Breast epithelium (tissue), 4 donors: ENCODE results near the gene SORBS1. TPM values are rescaled to one million over a fixed set of nuclear protein-coding genes. Genes with fewer than 3 reads are reported as not detected.
A peak's percentile ranks its signal among the peaks of the same experiment; 100 is the strongest.

Source experiments
- DNase-seq, 2 donors: peaks; one replicate each; pipeline ENCODE4 v3.0.0-alpha.2; 2019; ENCODE audit warnings: low spot score in 2 of 2
- H3K27ac ChIP-seq, 2 donors: fragments of 200-600 bp; sonication (generic) in 1 of 2; one replicate each; pipeline ENCODE4 v1.5.1; 2016 to 2019; ENCODE audit warnings: mild to moderate bottlenecking in 1 of 2
- H3K27me3 ChIP-seq, 2 donors: fragments of 200-600 bp; sonication (generic) in 1 of 2; one replicate each; pipeline versions ENCODE4 v1.5.1 to v1.6.0; 2017 to 2019; ENCODE audit warnings: control low read depth in 1 of 2, mild to moderate bottlenecking in 1 of 2
- H3K36me3 ChIP-seq: fragments of 200-600 bp; one replicate; pipeline ENCODE4 v1.5.1; 2019
- H3K4me1 ChIP-seq, 2 donors: fragments of 200-600 bp; sonication (generic); one replicate each; pipeline ENCODE4 v1.5.1; 2016 to 2019; ENCODE audit warnings: control low read depth in 1 of 2
- H3K4me3 ChIP-seq, 3 donors: fragments of 200-600 bp; sonication (generic); 1 replicate in 2 of 3; 2 replicates in 1 of 3; pipeline ENCODE4 v1.5.1; 2016 to 2019; ENCODE audit warnings: mild to moderate bottlenecking in 3 of 3, moderate library complexity in 2 of 3
- H3K9me3 ChIP-seq, 2 donors: fragments of 200-600 bp; sonication (generic) in 1 of 2; one replicate each; pipeline ENCODE4 v1.5.1; 2016 to 2019; ENCODE audit warnings: control low read depth in 1 of 2
- CTCF ChIP-seq, 3 donors: fragments of 450-650 bp; IDR thresholded peaks; one replicate each; pipeline ENCODE4 v1.5.1; 2016 to 2017; ENCODE audit warnings: antibody characterized with exemption in 3 of 3, mild to moderate bottlenecking in 3 of 3, moderate library complexity in 3 of 3
- POLR2A ChIP-seq: fragments of 450-650 bp; IDR thresholded peaks from one replicate; pipeline ENCODE4 v1.6.1; 2016; ENCODE audit warnings: antibody characterized with exemption, mild to moderate bottlenecking, moderate library complexity
- POLR2AphosphoS5 ChIP-seq, 3 donors: sonication (generic); formaldehyde crosslinking; IDR thresholded peaks; one replicate each; pipeline ENCODE4 v1.6.1; 2017; ENCODE audit warnings: antibody characterized with exemption in 3 of 3
- intact Hi-C: fragments of 100-400 bp; cut with DNase I; formaldehyde crosslinking; loops from one replicate; pipeline ENCODE4 v1.15.1; 2023; ENCODE audit warnings: low total_unique reads
- total RNA-seq, 3 donors: library from RNA; depleted of rRNA; stranded (reverse); fragments of >200 nt; gene quantifications; one replicate each; pipeline ENCODE4 v1.1.0, GENCODE V29; 2016

SORBS1 gene
- total RNA-seq, 3 donors from 2014 or later = 156 to 455 (median 200) TPM

- H3K27me3 ChIP-seq = no peaks in the 10 kb centered on the region
- no peaks in the 10 kb centered on the region for H3K4me1 ChIP-seq
- H3K36me3 ChIP-seq = no peaks in the 10 kb centered on the region
- no peak overlapping the region for H3K4me3 ChIP-seq
- intact Hi-C loops = no loop called here
- no peak overlapping the region for H3K27ac ChIP-seq
- no peak for TF ChIP-seq CTCF (IDR thresholded peaks at IDR 0.05)
- TF ChIP-seq POLR2A = no peak
- no peak for TF ChIP-seq POLR2AphosphoS5 (IDR thresholded peaks at IDR 0.05)
- no peaks in the 10 kb centered on the region for H3K9me3 ChIP-seq
- DNase-seq = no peak
Measured at GRCh38 chr10:95382174-95382573, 179.0 kb downstream of the SORBS1 start.

- H3K27ac ChIP-seq = peak overlapping the region; percentile 51 to 80
- TF ChIP-seq POLR2AphosphoS5 (IDR thresholded peaks at IDR 0.05) = no peak
- TF ChIP-seq POLR2A = no peak
- TF ChIP-seq CTCF (IDR thresholded peaks at IDR 0.05) = no peak
- no peaks in the 10 kb centered on the region for H3K27me3 ChIP-seq
- intact Hi-C loops = loop anchor here (10.0 kb wide), 1 partner anchor 57 kb away; no protein-coding TSS in a partner anchor
- DNase-seq = no peak
- no peaks in the 10 kb centered on the region for H3K4me1 ChIP-seq
- H3K9me3 ChIP-seq = no peaks in the 10 kb centered on the region
- no peak overlapping the region for H3K4me3 ChIP-seq
- H3K36me3 ChIP-seq = no peaks in the 10 kb centered on the region
Measured at GRCh38 chr10:95377950-95378349, 183.2 kb downstream of the SORBS1 start.

- intact Hi-C loops = loop anchor here (10.0 kb wide), 1 partner anchor 59 kb away; no protein-coding TSS in a partner anchor
- no peak for TF ChIP-seq POLR2AphosphoS5 (IDR thresholded peaks at IDR 0.05)
- no peak for TF ChIP-seq CTCF (IDR thresholded peaks at IDR 0.05)
- no peak for TF ChIP-seq POLR2A
- no peaks in the 10 kb centered on the region for H3K36me3 ChIP-seq
- H3K4me1 ChIP-seq = no peaks in the 10 kb centered on the region
- no peaks in the 10 kb centered on the region for H3K9me3 ChIP-seq
- H3K27me3 ChIP-seq = no peaks in the 10 kb centered on the region
- DNase-seq = no peak
- no peak overlapping the region for H3K27ac ChIP-seq
- H3K4me3 ChIP-seq = no peak overlapping the region
Measured at GRCh38 chr10:95375418-95375817, 185.8 kb downstream of the SORBS1 start.

GRCh38 chr10:95374597-95375209 lies 186.5 kb downstream of the SORBS1 start:
- Histone ChIP-seq H3K36me3 (no peaks in the 10 kb centered on the region), H3K9me3 (no peaks in the 10 kb centered on the region), H3K27me3 (no peaks in the 10 kb centered on the region), H3K27ac (no peak overlapping the region), H3K4me1 (no peaks in the 10 kb centered on the region), H3K4me3 (no peak overlapping the region)
- DNase-seq = peak; percentile 49 to 74
- intact Hi-C loops = loop anchor here (5.0 to 10.0 kb wide), 2 partner anchors 60 to 228 kb away; no protein-coding TSS in a partner anchor
- TF ChIP-seq CTCF (IDR thresholded peaks at IDR 0.05) = peak; percentile 90 to 93 (median 90)
- TF ChIP-seq POLR2A = no peak
- peak in 2 of 3 donors; percentile 26 to 41 for TF ChIP-seq POLR2AphosphoS5 (IDR thresholded peaks at IDR 0.05)

- H3K36me3 ChIP-seq = no peaks in the 10 kb centered on the region
- intact Hi-C loops = loop anchor here (5.0 to 10.0 kb wide), 2 partner anchors 61 to 229 kb away; no protein-coding TSS in a partner anchor
Measured at GRCh38 chr10:95373660-95374059, 187.5 kb downstream of the SORBS1 start.

More at GRCh38 chr10:95373660-95374059, 187.5 kb downstream of the SORBS1 start:
- TF ChIP-seq POLR2A (no peak), POLR2AphosphoS5 (IDR thresholded peaks at IDR 0.05) (no peak), CTCF (IDR thresholded peaks at IDR 0.05) (no peak)
- Histone ChIP-seq H3K27me3 (no peaks in the 10 kb centered on the region), H3K4me3 (no peak overlapping the region), H3K9me3 (no peaks in the 10 kb centered on the region), H3K4me1 (no peaks in the 10 kb centered on the region), H3K27ac (no peak overlapping the region)
- DNase-seq = no peak
